H1 (cell line): ENCODE data around the gene BPIFB2. TPM values are rescaled to one million over a fixed set of nuclear protein-coding genes. Genes with fewer than 3 reads are reported as not detected.

Experiments used
- CTCF ChIA-PET: fragments of 300-600 bp; sonication (Branson Sonifier 250); formaldehyde crosslinking; loops from one replicate; lab custom pipeline; 2021; ENCODE audit not compliant: partially characterized antibody; lab: Charles Lee
- POLR2A ChIA-PET: fragments of 300-600 bp; sonication (Branson Sonifier 250); formaldehyde crosslinking; loops from one replicate; lab custom pipeline; 2021; ENCODE audit warnings: inconsistent platforms; ENCODE audit not compliant: partially characterized antibody; lab: Charles Lee
- DNase-seq, 2 experiments: peaks; one replicate each; pipeline versions ENCODE4 v3.0.0 to v3.0.0-alpha.2; 2010 to 2022; ENCODE audit warnings: low spot score in 2 of 2, low read depth in 1 of 2, mixed read lengths in 1 of 2
- FAIRE-seq: peaks from 2 replicates; lab custom pipeline; 2011; peaks lifted over from hg19 to GRCh38; lab: Jason Lieb, UNC
- H2AFZ ChIP-seq: 2 replicates; pipeline ENCODE4 v1.8.1; 2012; ENCODE audit warnings: low read length, inconsistent platforms
- H2AK5ac ChIP-seq: 2 replicates; pipeline ENCODE4 v1.6.1; 2013; ENCODE audit warnings: low read depth, low read length
- H2BK120ac ChIP-seq: replicated peaks from 2 replicates; pipeline ENCODE3; 2013; ENCODE audit warnings: low read depth, low read length, inconsistent platforms
- H2BK12ac ChIP-seq: 2 replicates; pipeline ENCODE4 v1.6.1; 2013; ENCODE audit warnings: low read depth, low read length
- H2BK15ac ChIP-seq: 2 replicates; pipeline ENCODE4 v1.6.1; 2013; ENCODE audit warnings: low read length
- H2BK20ac ChIP-seq: 2 replicates; pipeline ENCODE4 v1.6.1; 2013; ENCODE audit warnings: low read length
- H2BK5ac ChIP-seq: 2 replicates; pipeline ENCODE4 v1.6.1; 2013; ENCODE audit warnings: low read depth, low read length
- H3K14ac ChIP-seq: 2 replicates; pipeline ENCODE4 v1.6.1; 2013; ENCODE audit warnings: inconsistent platforms; ENCODE audit not compliant: insufficient read length
- H3K18ac ChIP-seq: 2 replicates; pipeline ENCODE4 v1.6.1; 2013; ENCODE audit warnings: low read length; ENCODE audit errors: extremely low read depth
- H3K23ac ChIP-seq: 2 replicates; pipeline ENCODE4 v1.6.1; 2013; ENCODE audit warnings: inconsistent platforms; ENCODE audit not compliant: insufficient read length
- H3K23me2 ChIP-seq: 2 replicates; pipeline ENCODE4 v1.6.1; 2013; ENCODE audit warnings: low read depth, low read length
- H3K27ac ChIP-seq: 2 replicates; pipeline ENCODE4 v1.6.1; 2011; ENCODE audit warnings: low read depth, low read length, inconsistent platforms
- H3K27me3 ChIP-seq, 4 experiments: replicated peaks in 1 of 4; 1 replicate in 1 of 4; 2 replicates in 3 of 4; pipeline versions ENCODE4 v1.6.1 to v1.8.1; 2011 to 2013; ENCODE audit warnings: low read length in 3 of 4, mild to moderate bottlenecking in 3 of 4, inconsistent platforms in 2 of 4, mixed read lengths in 2 of 4, moderate library complexity in 1 of 4; ENCODE audit not compliant: control insufficient read depth in 3 of 4, insufficient read depth in 3 of 4; ENCODE audit errors: extremely low read depth in 1 of 4
- H3K36me3 ChIP-seq, 4 experiments: 2 replicates each; pipeline versions ENCODE4 v1.6.1 to v1.8.1; 2011 to 2013; ENCODE audit warnings: mild to moderate bottlenecking in 4 of 4, low read length in 3 of 4, moderate library complexity in 2 of 4, control low read depth in 1 of 4, inconsistent platforms in 1 of 4; ENCODE audit not compliant: insufficient read depth in 4 of 4, control insufficient read depth in 2 of 4
- H3K4ac ChIP-seq: replicated peaks from 2 replicates; pipeline ENCODE3; 2013; ENCODE audit warnings: low read length, low read depth, mixed read lengths, inconsistent platforms; ENCODE audit not compliant: insufficient read length
- H3K4me1 ChIP-seq, 4 experiments: replicated peaks in 1 of 4; 1 replicate in 1 of 4; 2 replicates in 3 of 4; pipeline versions ENCODE4 v1.6.1 to v1.8.1; 2011 to 2013; ENCODE audit warnings: low read length in 3 of 4, inconsistent platforms in 2 of 4, mixed read lengths in 1 of 4; ENCODE audit not compliant: insufficient read depth in 4 of 4, control insufficient read depth in 3 of 4
- H3K4me2 ChIP-seq, 2 experiments: 2 replicates each; pipeline versions ENCODE4 v1.6.1 to v1.8.1; 2011 to 2013; ENCODE audit warnings: low read depth in 2 of 2, low read length in 2 of 2, control low read depth in 1 of 2, inconsistent platforms in 1 of 2, mild to moderate bottlenecking in 1 of 2; ENCODE audit not compliant: insufficient read depth in 1 of 2
- H3K4me3 ChIP-seq, 4 experiments: fragments of 200-600, 300-600 bp in 1 of 4; sonication (generic), shearing (Covaris generic), sonication (Bioruptor Twin) in 1 of 4; 2 replicates each; pipeline versions ENCODE4 v1.5.1 to v1.8.1; 2011 to 2016; ENCODE audit warnings: low read length in 4 of 4, low read depth in 3 of 4, control low read depth in 2 of 4, inconsistent platforms in 2 of 4, mild to moderate bottlenecking in 2 of 4, mixed read lengths in 1 of 4, moderate library complexity in 1 of 4; ENCODE audit not compliant: insufficient read depth in 2 of 4; ENCODE audit errors: extremely low read depth in 1 of 4
- H3K56ac ChIP-seq: replicated peaks from 2 replicates; pipeline ENCODE3; 2013; ENCODE audit warnings: low read depth, mild to moderate bottlenecking, mixed read lengths, low read length, inconsistent platforms; ENCODE audit not compliant: insufficient read length
- H3K79me1 ChIP-seq: 2 replicates; pipeline ENCODE4 v1.6.1; 2013; ENCODE audit warnings: low read depth, low read length, control low read depth
- H3K79me2 ChIP-seq, 2 experiments: 2 replicates each; pipeline versions ENCODE4 v1.6.1 to v1.8.1; 2012 to 2013; ENCODE audit warnings: low read length in 2 of 2, mild to moderate bottlenecking in 2 of 2, inconsistent platforms in 1 of 2; ENCODE audit not compliant: insufficient read depth in 2 of 2, control insufficient read depth in 1 of 2
- H3K9ac ChIP-seq, 4 experiments: replicated peaks in 1 of 4; 1 replicate in 1 of 4; 2 replicates in 3 of 4; pipeline versions ENCODE4 v1.6.1 to v1.8.1; 2011 to 2013; ENCODE audit warnings: low read depth in 3 of 4, low read length in 3 of 4, control low read depth in 2 of 4, mild to moderate bottlenecking in 2 of 4, moderate library complexity in 2 of 4, inconsistent platforms in 1 of 4; ENCODE audit errors: extremely low read depth in 1 of 4
- H3K9me3 ChIP-seq, 2 experiments: 2 replicates each; pipeline versions ENCODE4 v1.6.1 to v1.8.1; 2012 to 2013; ENCODE audit warnings: mild to moderate bottlenecking in 2 of 2, moderate library complexity in 2 of 2, control low read depth in 1 of 2, inconsistent platforms in 1 of 2, low read depth in 1 of 2, low read length in 1 of 2, mixed read lengths in 1 of 2; ENCODE audit not compliant: insufficient read depth in 2 of 2
- H4K20me1 ChIP-seq, 2 experiments: replicated peaks in 1 of 2; 2 replicates each; pipeline versions ENCODE3 to v1.8.1; 2011 to 2013; ENCODE audit warnings: inconsistent platforms in 2 of 2, low read length in 2 of 2, mild to moderate bottlenecking in 1 of 2; ENCODE audit not compliant: insufficient read depth in 2 of 2, control insufficient read depth in 1 of 2
- H4K5ac ChIP-seq: 2 replicates; pipeline ENCODE4 v1.6.1; 2013; ENCODE audit warnings: low read length, low read depth, mixed read lengths, inconsistent platforms; ENCODE audit not compliant: insufficient read length
- H4K8ac ChIP-seq: 2 replicates; pipeline ENCODE4 v1.8.0; 2013; ENCODE audit warnings: mild to moderate bottlenecking, moderate library complexity, low read length, inconsistent platforms; ENCODE audit not compliant: insufficient read depth; ENCODE audit errors: extremely low read depth
- H4K91ac ChIP-seq: replicated peaks from 2 replicates; pipeline ENCODE3; 2013; ENCODE audit warnings: low read length, mixed read lengths, inconsistent platforms; ENCODE audit not compliant: insufficient read length
- ASH2L ChIP-seq: fragments of 200-600, 300-600 bp; sonication (generic); IDR thresholded peaks from one replicate; pipeline ENCODE4 v1.7.1; 2017; ENCODE audit warnings: low read length
- CTBP2 ChIP-seq: IDR thresholded peaks from 2 replicates; pipeline ENCODE4 v1.7.0; 2011; ENCODE audit warnings: borderline replicate concordance, mild to moderate bottlenecking, moderate library complexity, mixed read lengths, low read length; ENCODE audit not compliant: insufficient read depth, insufficient read length
- GABPA ChIP-seq: IDR thresholded peaks from 2 replicates; pipeline ENCODE4 v1.6.1; 2011; ENCODE audit warnings: mild to moderate bottlenecking, low read length, moderate library complexity, borderline replicate concordance; ENCODE audit not compliant: insufficient read depth
- KDM1A ChIP-seq: fragments of 200-600, 300-600 bp; sonication (generic); IDR thresholded peaks from 2 replicates; pipeline ENCODE4 v1.7.1; 2016; ENCODE audit warnings: mild to moderate bottlenecking, low read length, borderline replicate concordance
- POU5F1 ChIP-seq: IDR thresholded peaks from 2 replicates; pipeline ENCODE4 v1.6.1; 2011; ENCODE audit warnings: low read depth, mild to moderate bottlenecking, low read length, moderate library complexity
- SIRT6 ChIP-seq: IDR thresholded peaks from one replicate; pipeline ENCODE4 v1.7.1; 2012; ENCODE audit warnings: low read length, inconsistent platforms
- SP1 ChIP-seq: IDR thresholded peaks from 2 replicates; pipeline ENCODE4 v1.6.1; 2011; ENCODE audit warnings: low read depth, low read length
- WGBS, 2 experiments: shearing (Covaris generic) in 1 of 2; methylation state at CpG; one replicate each; pipeline versions ENCODE4 v1.1.6 to v1.1.7; 2013 to 2015; ENCODE audit warnings: low lambda C conversion rate in 2 of 2, mixed read lengths in 2 of 2, inconsistent platforms in 1 of 2, low coverage in 1 of 2, missing lambda C conversion rate in 1 of 2; ENCODE audit not compliant: insufficient replicate concordance in 2 of 2, insufficient coverage in 1 of 2, insufficient read length in 1 of 2; ENCODE audit errors: extremely low coverage in 1 of 2, missing lambda C conversion rate in 1 of 2; 5-methylcytosine and 5-hydroxymethylcytosine counted together
- polyA plus RNA-seq, 7 experiments: library from polyadenylated mRNA; depleted of rRNA in 3 of 7; stranded (reverse) in 5 of 7; unstranded in 2 of 7; fragments of >200 nt in 5 of 7; fragments of 200-250 nt in 2 of 7; gene quantifications; 1 replicate in 5 of 7; 2 replicates in 1 of 7; 4 replicates in 1 of 7; pipeline versions ENCODE4 v1.2.1 to v1.2.3, GENCODE V29; 2011 to 2013; ENCODE audit warnings: missing spikeins in 2 of 7, mixed read lengths in 2 of 7
- total RNA-seq: library from RNA; stranded (reverse); fragmentation: NEBNext Ultra II Directional; extraction: Animal tissue kit (Norgen Biotek cat#: 25700); gene quantifications from 2 replicates; pipeline ENCODE4 v1.2.1, GENCODE V29; 2021
- TF ChIP-seq, protein P1 (sequence below): IDR thresholded peaks from 2 replicates; pipeline ENCODE4 v1.6.1; 2011; ENCODE audit warnings: low read depth, mild to moderate bottlenecking, low read length; ENCODE audit not compliant: insufficient read depth

The BPIFB2 gene
- total and polyA plus RNA-seq, 2 of the 8 experiments (the other 6 are each of a cell fraction or from before 2014, with no cell fraction given), result not detected

DNA sequence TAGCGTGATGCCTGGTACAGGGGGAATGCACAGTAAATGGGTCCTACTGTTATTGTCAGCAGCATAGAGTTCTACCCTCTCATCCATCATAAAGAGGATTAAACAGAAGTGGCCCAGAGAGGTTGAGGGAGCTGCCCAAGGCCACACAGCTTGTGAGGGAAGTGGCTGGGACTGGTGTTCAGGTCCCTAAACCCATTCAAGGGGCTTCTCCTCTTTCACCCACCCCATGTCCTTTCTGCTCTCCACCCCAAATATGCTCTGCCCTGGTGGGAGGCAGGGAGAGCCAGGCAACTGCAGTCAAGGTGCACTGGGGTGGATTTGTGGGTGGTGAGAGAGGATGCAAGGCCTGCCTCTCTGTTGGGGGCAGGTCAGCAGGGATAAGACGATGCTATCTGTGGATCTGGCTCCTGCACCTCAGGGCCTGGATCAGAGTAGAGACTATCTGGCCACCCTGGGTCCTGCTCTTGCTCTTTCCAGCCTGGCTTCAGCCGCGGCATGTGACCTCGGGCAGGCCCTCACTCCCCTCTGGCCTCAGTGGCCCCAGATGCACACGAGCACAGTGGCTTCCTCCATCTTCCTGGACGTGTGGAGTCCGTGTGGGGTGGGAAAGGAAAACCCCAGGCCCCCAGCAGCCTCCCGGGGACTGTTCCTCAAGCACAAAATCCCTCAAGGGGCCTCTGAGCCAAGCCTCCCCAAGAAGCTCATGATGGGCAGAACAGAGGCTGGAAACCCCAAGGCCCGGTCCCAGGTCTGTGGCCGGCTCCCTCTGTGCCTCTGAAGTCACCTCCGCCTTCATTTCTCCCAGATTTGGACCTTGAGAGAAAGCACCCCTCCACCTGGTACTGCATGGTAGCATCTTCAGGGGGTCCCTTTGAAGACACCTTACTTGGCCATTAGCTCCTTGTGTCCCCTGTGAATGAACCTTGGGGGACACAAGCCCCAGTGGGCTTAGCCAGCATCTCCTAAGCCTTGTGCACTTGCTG, 20.6 kb downstream of the BPIFB2 start:
- H3K79me2 ChIP-seq, result no peaks in the 10 kb centered on the region
- H3K23me2 ChIP-seq, result peaks cover 8% of the 10 kb centered on the region; the same call in 1 of the 2 replicates
- no peak overlapping the region for H4K5ac ChIP-seq
- H3K4me3 ChIP-seq, result no peak overlapping the region
- H3K23ac ChIP-seq, result no peak overlapping the region
- no peak overlapping the region for H2AK5ac ChIP-seq
- H3K14ac ChIP-seq, result no peak overlapping the region
- H2BK12ac ChIP-seq, result no peak overlapping the region
- no peak for FAIRE-seq
- H2BK120ac ChIP-seq, result no peak overlapping the region
- no peak overlapping the region for H3K18ac ChIP-seq
- no peak overlapping the region for H2AFZ ChIP-seq
- no peak overlapping the region for H3K4ac ChIP-seq
- no peak overlapping the region for H3K27ac ChIP-seq
- H3K27me3 ChIP-seq, result no peaks in the 10 kb centered on the region
- H4K91ac ChIP-seq, result no peak overlapping the region
- no peaks in the 10 kb centered on the region for H3K36me3 ChIP-seq
- H2BK20ac ChIP-seq, result no peak overlapping the region
- H3K79me1 ChIP-seq, result no peaks in the 10 kb centered on the region
- H3K4me1 ChIP-seq, result no peaks in the 10 kb centered on the region
- H3K4me2 ChIP-seq, result no peak overlapping the region
- CTCF ChIA-PET, result interaction anchor here (1.0 to 2.2 kb wide), 5 partner anchors 13 to 68 kb away, joined by 4 to 7 read pairs (median 5); partner anchors contain the start of gene SUN5
- no peak overlapping the region for H3K9ac ChIP-seq
- no peak overlapping the region for H2BK5ac ChIP-seq
- POLR2A ChIA-PET, result interaction anchor here (1.1 kb wide), 1 partner anchor 10 kb away, joined by 4 read pairs; no protein-coding TSS in a partner anchor
- no peak overlapping the region for H2BK15ac ChIP-seq
- no peak overlapping the region; the same call in 1 of the 2 replicates for H4K8ac ChIP-seq
- H3K56ac ChIP-seq, result no peak overlapping the region
- DNase-seq, result no peak
- TF ChIP-seq ASH2L (no peak), SP1 (no peak), GABPA (no peak), SIRT6 (no peak), POU5F1 (no peak), KDM1A (no peak), CTBP2 (no peak)
- TF ChIP-seq, protein P1, sequence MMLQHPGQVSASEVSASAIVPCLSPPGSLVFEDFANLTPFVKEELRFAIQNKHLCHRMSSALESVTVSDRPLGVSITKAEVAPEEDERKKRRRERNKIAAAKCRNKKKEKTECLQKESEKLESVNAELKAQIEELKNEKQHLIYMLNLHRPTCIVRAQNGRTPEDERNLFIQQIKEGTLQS, result no peak
- WGBS, 2 experiments, result 85% methylated on average over 12 of the region's 12 CpGs; no CpG with 5 or more reads in 1 of the 2 experiments
- no peaks in the 10 kb centered on the region for H3K9me3 ChIP-seq
- H4K20me1 ChIP-seq, result peaks cover 0 to 5% of the 10 kb centered on the region in 2 experiments
